ENCODE results near the gene NAPEPLD. TPM values are rescaled to one million over a fixed set of nuclear protein-coding genes. Genes with fewer than 3 reads are reported as not detected.
"Not testable (repeated sequence)": the region's sequence is repeated elsewhere in the genome, so short reads cannot be mapped to it uniquely, and the experiment has no call there.

The NAPEPLD gene
- total RNA-seq, 6 donors from 2014 or later, result 8.9 to 20.8 (median 10.8) TPM

DNA sequence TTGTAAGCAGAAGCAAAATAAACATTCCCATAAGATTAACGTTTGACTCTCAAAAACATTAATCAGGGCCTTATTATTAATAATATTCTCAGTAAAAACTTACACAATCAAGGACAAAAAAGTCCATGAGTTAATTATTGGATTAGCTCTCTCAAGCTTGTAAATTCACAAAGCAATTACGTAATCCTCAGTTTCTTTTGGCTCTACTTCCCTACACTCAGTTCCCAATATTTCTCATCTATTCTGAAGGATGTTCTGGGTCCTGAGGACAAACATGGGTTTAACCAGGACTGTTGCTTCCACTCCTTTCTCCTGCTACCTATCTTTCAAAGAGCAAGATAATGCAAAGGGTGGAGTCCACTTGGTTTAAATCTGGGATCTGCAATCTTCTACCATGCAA is 89.4 kb downstream of the NAPEPLD start:
- H3K4me1 ChIP-seq, result no peaks in the 10 kb centered on the region
- H3K36me3 ChIP-seq, result no peaks in the 10 kb centered on the region
- no peaks in the 10 kb centered on the region for H3K9me3 ChIP-seq
- TF ChIP-seq EP300 (IDR thresholded peaks at IDR 0.05), result no peak
- no peak for TF ChIP-seq POLR2AphosphoS5 (IDR thresholded peaks at IDR 0.05)
- TF ChIP-seq, protein P1, sequence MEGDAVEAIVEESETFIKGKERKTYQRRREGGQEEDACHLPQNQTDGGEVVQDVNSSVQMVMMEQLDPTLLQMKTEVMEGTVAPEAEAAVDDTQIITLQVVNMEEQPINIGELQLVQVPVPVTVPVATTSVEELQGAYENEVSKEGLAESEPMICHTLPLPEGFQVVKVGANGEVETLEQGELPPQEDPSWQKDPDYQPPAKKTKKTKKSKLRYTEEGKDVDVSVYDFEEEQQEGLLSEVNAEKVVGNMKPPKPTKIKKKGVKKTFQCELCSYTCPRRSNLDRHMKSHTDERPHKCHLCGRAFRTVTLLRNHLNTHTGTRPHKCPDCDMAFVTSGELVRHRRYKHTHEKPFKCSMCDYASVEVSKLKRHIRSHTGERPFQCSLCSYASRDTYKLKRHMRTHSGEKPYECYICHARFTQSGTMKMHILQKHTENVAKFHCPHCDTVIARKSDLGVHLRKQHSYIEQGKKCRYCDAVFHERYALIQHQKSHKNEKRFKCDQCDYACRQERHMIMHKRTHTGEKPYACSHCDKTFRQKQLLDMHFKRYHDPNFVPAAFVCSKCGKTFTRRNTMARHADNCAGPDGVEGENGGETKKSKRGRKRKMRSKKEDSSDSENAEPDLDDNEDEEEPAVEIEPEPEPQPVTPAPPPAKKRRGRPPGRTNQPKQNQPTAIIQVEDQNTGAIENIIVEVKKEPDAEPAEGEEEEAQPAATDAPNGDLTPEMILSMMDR (IDR thresholded peaks at IDR 0.05), result no peak
- no peak for TF ChIP-seq POLR2A (IDR thresholded peaks at IDR 0.05)
- WGBS, 2 donors, result 38 to 40% methylated on average over 2 of the region's 2 CpGs
- no peaks in the 10 kb centered on the region for H3K27me3 ChIP-seq
- no peak for DNase-seq
- no peak overlapping the region for H3K27ac ChIP-seq
- H3K4me3 ChIP-seq, result no peak overlapping the region
- no peak for ATAC-seq (ENCODE audit: low FRiP score in 2 of 2)

DNA sequence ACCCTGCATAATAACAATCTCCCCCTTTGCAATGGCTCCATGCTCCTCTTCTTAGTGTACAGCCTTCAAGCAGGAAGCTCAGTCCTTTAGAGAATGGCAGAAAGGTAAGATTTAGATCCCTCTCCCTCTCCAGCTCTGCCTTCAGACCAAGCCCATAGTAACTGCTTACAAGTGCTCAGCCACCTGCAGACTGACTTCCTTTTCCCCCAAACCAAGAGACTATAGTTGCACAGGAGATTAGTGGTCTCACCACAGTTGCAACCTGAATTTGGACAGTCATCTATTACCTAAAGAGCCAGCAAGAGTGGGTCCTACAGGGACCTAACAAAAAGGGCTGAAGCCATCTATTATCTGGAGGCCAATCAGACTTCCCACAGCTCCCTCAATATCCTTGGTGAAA is 90.8 kb downstream of the NAPEPLD start:
- no peak overlapping the region for H3K4me3 ChIP-seq
- ATAC-seq (ENCODE audit: low FRiP score in 2 of 2) (no peak), DNase-seq (no peak)
- no peaks in the 10 kb centered on the region for H3K36me3 ChIP-seq
- no peaks in the 10 kb centered on the region for H3K9me3 ChIP-seq
- TF ChIP-seq POLR2A (IDR thresholded peaks at IDR 0.05) (no peak), EP300 (IDR thresholded peaks at IDR 0.05) (no peak), POLR2AphosphoS5 (IDR thresholded peaks at IDR 0.05) (no peak)
- H3K4me1 ChIP-seq, result no peaks in the 10 kb centered on the region
- H3K27me3 ChIP-seq, result no peaks in the 10 kb centered on the region
- no peak overlapping the region for H3K27ac ChIP-seq

DNA sequence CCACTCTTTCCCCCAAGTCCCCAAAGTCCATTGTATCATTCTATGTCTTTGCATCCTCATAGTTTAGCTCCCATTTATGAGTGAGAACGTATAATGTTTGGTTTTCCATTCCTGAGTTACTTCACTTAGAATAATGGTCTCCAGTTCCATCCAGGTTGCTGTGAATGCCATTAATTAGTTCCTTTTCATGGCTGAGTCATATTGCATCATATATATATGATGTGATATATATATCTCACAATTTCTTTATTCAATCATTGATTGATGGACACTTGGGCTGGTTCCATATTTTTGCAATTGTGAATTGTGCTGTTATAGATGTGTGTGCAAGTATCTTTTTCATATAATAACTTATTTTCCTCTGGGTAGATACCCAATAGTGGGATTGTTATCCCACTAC is 92.9 kb downstream of the NAPEPLD start:
- 94 to 100% methylated on average over 1 of the region's 1 CpG for WGBS, 2 donors
- not testable (repeated sequence) for H3K4me1 ChIP-seq; H3K27me3 ChIP-seq; H3K4me3 ChIP-seq; DNase-seq; H3K9me3 ChIP-seq; H3K36me3 ChIP-seq; ATAC-seq (ENCODE audit: low FRiP score in 2 of 2); H3K27ac ChIP-seq

DNA sequence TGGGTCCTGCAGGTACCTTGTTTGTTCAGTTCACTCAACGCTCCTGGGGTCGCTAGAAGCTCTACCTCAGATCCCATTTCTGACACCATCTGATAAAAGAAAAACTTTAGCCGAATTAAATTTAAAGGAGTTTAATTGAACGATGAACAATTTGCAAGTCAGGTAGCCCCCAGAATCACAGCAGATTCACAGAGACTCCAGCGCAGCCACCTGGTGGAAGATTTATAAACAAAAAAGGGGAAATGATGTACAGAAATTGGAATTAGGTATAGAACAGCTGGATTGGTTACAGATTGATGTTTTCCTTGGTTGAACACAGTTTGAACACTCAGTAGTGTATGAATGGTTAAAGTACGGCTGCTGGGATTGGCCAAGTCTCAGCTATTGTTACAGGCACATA is 97.4 kb downstream of the NAPEPLD start:
- Histone ChIP-seq H3K27ac (no peak overlapping the region), H3K27me3 (no peaks in the 10 kb centered on the region), H3K36me3 (no peaks in the 10 kb centered on the region), H3K4me1 (no peaks in the 10 kb centered on the region), H3K4me3 (no peak overlapping the region), H3K9me3 (no peaks in the 10 kb centered on the region)
- TF ChIP-seq POLR2AphosphoS5 (IDR thresholded peaks at IDR 0.05) (no peak), POLR2A (IDR thresholded peaks at IDR 0.05) (no peak), EP300 (IDR thresholded peaks at IDR 0.05) (no peak)
- TF ChIP-seq, protein P1 (IDR thresholded peaks at IDR 0.05), result no peak
- WGBS, 2 donors, result 88 to 91% methylated on average over 6 of the region's 6 CpGs
- ATAC-seq (ENCODE audit: low FRiP score in 2 of 2) (no peak), DNase-seq (no peak)

Other genes starting within 250 kb of the NAPEPLD start
- gene LRRC17, start 236.1 kb downstream of the NAPEPLD start, total RNA-seq, result 1 to 10 TPM in 3 of 6 donors, under 1 TPM in 2, not detected in 1; 0.46 to 4.7 (median 3.4) TPM
- gene FBXL13, start 74.3 kb downstream of the NAPEPLD start, total RNA-seq, result 10 to 100 TPM in 1 of 6 donors, 1 to 10 TPM in 5; 1.6 to 11.6 (median 2.9) TPM
- gene ARMC10, start 74.0 kb downstream of the NAPEPLD start, total RNA-seq, result 10 to 100 TPM; 13.6 to 34.5 (median 30.4) TPM
- 10 to 100 TPM; 24.9 to 53.2 (median 41.8) TPM for gene PMPCB, start 148.3 kb upstream of the NAPEPLD start, total RNA-seq
- gene DNAJC2, start 195.7 kb upstream of the NAPEPLD start, total RNA-seq, result 10 to 100 TPM; 13.1 to 30.4 (median 16.6) TPM
- 100 to 1,000 TPM in 2 of 6 donors, 10 to 100 TPM in 4; 26.2 to 114 (median 91.8) TPM for gene PSMC2, start 198.5 kb upstream of the NAPEPLD start, total RNA-seq